Activated CD4-positive, alpha-beta T cell treated with anti-CD3 and anti-CD28 coated beads, Interleukin-2, Interleukin-4, amounts not matched to agents 100 ng/mL and 50 ng/mL, durations not matched to agents 16 hours and 8 hours (primary cell): ENCODE data around the gene MRPL21.

Source experiments
- DNase-seq: peaks from one replicate; pipeline ENCODE4 v3.0.0-alpha.2; 2020; ENCODE audit warnings: low spot score

Gene MRPL21

DNA sequence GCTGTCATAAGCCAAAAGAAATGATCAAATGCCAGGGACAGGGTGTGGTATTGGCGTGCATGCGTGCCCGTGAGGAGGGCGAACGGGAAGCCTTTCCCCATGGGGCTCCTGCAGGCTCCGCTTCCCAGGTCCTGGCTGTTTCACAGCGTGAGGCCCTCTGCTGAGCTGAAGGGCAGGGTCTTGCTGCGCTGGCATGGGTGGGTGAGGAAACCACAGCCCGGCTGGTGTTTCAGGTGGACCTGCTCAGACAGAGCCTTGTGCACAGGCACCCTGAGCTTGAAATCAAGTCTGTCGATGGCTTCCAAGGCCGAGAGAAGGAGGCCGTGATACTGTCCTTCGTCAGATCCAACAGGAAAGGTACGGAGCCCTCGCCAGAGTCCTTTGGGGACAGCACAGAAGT is 31.4 kb upstream of the MRPL21 start:
- DNase-seq, result no peak

- DNase-seq, result no peak
These were observed 31.0 kb upstream of the MRPL21 start for GRCh38 chr11:68934666-68935065.

DNA sequence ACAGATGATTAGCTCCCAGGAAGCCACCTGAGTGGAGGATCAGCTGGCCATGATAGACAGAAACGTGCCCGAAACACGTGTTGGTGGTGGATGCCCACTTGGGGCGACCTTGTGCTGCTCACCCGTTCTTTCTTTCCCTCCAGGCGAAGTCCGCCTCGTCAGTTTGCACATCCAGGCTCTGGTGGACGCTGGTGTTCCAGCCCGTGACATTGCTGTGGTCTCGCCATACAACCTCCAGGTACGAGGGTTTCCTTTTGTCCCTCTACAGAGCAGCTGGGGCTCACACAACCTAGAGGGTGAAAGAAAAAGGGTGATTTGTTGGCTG is 30.7 kb upstream of the MRPL21 start:
- DNase-seq, result no peak

DNA sequence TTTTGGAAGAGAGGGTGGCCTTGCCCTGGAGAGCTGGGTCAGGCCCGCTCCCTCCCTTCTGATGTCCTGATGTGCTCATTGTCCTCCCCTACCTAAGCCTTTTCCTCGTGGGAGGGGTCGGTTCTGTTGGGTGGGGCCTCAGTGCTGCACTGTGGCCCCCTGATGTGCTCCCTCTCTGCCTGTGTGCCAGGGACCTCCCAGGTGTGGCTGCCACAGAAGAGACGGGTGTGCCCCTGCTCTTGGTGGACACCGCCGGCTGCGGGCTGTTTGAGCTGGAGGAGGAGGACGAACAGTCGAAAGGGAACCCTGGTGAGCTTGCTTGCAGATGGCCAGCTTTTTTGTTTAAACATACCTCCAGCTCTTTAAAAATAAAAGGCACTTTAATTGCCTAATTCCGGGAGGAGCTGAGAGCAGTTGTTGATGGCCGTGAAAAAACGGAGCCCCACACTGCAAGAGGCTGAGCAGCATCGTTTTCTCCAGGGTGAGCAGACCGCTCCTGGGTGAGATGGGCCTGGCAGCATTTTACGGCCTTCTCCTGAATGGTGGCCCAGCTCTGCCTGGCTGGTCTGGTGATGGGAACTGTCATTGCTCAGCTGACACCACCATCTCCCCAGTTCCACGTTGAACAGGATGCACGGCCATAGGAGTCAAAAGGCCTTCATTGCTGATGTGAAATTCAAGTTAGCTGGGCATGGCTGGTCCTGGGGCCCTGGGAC is 30.1 kb upstream of the MRPL21 start:
- no peak for DNase-seq

DNA sequence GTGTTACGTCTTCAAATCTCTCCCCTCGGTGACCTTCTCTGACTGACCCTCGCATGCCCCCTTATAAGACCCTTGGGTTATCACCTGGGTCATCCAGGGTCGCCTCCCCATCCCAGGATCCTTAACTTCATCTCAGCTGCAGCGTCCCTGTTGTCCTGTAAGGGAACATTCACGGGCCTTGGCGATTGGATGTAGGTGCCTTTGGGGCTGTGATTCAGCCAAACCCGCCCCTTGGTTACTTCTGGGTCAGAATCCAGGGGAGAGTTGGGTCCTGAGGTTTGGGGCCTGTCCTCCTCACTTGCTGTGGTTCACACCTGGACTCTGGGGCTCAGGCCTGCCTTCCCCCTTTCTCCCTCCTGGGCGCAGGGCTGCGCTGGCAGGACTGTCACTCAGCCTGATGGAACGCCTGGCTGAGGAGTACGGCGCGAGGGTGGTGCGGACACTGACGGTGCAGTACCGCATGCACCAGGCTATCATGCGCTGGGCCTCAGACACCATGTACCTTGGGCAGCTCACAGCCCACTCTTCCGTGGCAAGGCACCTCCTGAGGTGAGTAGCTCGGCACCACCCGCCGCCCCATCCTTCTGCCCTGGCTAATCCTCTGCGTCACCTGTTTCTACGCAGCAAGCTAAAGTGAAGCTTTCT is 29.4 kb upstream of the MRPL21 start:
- no peak for DNase-seq

DNA sequence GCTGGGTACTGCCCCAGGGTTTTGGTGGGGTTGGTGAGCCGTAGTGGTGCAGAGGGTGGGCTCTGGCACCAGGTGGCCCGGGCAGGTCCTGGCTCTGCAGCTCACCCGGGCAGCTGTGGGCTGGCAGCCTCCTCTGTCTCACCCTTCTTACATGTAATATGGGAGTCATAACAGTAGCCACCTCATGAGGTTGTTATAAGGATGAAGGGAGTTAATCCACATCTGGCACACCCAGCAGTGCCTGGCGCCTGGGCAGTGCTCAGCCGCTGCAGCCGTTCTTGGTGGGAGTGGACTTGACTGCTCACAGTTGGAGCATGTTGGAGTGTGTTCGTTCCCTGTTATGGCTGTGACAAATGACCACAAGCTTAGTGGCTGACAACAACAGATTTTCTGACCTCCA is 28.7 kb upstream of the MRPL21 start:
- no peak for DNase-seq

DNA sequence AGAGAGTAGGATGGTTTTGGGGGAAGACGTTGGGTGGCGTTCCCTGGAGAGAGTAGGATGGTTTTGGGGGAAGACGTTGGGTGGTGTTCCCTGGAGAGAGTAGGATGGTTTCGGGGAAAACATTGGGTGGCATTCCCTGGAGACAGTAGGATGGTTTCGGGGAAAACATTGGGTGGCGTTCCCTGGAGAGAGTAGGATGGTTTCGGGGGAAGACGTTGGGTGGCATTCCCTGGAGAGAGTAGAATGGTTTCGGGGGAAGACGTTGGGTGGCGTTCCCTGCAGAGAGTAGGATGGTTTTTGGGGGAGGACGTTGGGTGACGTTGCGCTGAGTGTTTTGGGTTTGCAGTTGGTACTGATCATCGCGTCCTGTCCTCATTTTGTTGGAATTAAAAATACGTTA is 28.3 kb upstream of the MRPL21 start:
- no peak for DNase-seq

- no peak for DNase-seq
These were observed 27.6 kb upstream of the MRPL21 start for GRCh38 chr11:68930991-68931855.

GRCh38 chr11:68929706-68930570 is 26.3 kb upstream of the MRPL21 start:
- DNase-seq, result no peak

- no peak for DNase-seq
These were observed 25.5 kb upstream of the MRPL21 start for GRCh38 chr11:68929135-68929534.

DNA sequence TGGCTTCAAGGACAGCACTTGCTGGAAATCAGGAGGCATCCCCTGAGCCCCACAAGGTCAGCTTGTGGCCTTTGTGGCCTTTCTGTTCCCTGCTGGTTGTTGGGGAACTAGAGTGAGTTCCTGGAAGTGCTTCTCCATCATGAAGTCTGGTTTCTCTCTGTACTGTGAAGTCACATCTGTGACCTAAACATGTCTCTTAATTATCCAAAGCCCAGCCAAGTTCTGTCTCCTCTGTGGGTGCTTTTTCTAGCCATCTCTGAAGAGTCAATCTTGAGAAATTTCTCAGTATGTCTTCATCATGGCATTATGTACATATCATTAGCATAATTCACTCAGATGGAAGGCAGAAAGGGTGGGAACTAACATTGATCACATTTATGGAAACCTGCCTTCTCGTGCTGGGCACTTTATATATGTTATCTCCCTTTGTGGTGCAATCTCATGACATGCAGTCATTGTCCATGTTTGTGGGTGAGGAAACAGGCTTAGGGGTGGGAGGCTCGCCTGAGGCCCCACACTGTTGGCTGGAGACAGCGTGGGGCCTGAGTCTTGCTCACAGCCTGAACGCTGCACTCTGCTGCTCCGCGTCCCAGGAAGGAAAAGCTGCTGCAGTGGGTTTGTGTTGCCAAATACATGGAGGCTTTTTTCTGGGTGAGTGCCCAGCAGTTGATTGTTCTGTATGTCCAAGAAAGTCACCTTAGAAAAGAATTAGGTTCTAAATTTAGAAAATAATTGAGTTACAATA is 24.7 kb upstream of the MRPL21 start:
- no peak for DNase-seq

GRCh38 chr11:68927280-68928135 is 23.9 kb upstream of the MRPL21 start:
- DNase-seq, result no peak

- DNase-seq, result no peak
These were observed 22.0 kb upstream of the MRPL21 start for GRCh38 chr11:68925611-68926010.

DNA sequence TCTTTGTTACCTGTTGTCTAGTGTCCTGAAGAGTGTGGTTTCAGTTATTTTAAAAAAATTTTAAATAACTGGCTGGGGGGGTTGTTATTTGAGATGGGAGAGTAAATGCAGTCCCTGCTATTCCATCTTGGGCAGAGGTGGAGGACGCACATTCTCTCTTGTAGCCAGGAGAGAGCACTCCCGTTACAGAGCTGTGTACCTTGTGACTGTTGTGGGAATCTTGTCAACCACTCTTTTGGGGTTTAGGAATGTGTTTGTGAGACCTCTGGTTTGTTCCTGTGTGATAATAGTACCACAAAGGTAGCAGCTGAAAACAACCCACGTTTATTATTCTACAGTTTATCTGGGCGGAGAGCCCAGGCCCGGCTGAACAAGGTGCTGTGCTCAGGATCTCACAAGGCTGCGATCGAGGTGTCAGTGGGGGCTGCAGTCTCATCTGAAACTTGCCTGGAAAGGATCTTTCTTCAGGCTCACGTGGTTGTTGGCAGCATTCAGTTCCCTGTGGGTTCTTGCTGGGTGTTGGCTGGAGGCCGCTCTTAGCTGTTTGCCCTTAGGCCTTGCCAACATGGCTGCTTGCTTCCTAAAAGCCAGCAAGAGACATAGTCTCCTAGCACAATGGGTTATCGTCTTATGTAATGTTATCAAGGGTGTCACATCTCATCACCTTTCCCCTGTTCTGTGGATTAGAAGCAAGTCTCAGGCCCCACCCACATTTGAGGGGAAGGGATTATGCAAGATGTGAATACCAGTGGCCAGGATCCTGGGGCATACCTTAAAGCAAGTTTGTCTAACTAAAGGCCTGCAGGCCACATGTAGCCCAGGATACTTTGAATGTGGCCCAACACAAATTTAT is 20.7 kb upstream of the MRPL21 start:
- DNase-seq, result no peak

GRCh38 chr11:68923614-68924013 is 20.0 kb upstream of the MRPL21 start:
- no peak for DNase-seq

DNA sequence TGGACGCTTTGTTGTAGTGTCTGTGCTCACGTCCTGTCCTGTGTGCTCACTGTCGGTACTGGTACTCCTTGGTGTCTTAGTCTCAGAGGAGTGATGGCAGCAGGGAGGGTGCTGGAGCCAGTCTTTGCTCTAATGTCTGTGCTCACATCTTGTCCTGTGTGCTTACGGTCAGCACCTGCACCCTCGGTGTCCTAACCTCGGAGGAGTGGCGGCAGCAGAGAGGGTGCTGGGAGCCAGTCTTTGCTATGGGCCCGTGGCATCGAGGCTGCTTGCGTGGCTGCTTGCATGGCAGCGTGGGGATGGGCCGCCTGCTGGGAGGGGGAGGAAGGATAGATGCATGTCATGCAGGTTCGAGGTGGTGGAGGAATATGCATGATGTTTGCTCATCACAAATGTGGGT is 12.8 kb upstream of the MRPL21 start:
- DNase-seq, result no peak

GRCh38 chr11:68914761-68915160 is 11.1 kb upstream of the MRPL21 start:
- DNase-seq, result no peak

DNA sequence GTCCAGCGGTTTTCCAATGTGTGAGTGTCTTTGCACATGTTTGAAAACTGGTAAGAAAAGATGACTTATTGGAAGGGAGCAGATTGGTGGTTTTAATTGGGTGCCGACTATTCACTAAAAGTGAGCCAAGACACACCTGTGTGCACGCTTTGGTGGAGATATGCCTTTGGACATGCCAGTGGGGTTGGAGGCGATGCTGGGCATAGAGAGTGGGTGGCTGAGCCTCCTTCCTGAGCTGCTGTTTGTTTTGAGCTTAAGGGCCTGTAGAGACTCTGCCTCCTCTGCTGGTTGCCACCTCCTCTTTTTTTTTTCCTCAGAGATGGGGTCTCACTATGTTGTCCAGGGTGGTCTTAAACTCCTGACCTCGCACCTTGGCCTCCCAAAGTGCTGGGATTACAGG is 9.6 kb upstream of the MRPL21 start:
- DNase-seq, result no peak

- no peak for DNase-seq
These were observed 8.6 kb upstream of the MRPL21 start for GRCh38 chr11:68912254-68912653.

- DNase-seq, result no peak
These were observed 8.1 kb upstream of the MRPL21 start for GRCh38 chr11:68911731-68912130.
